Stimulated activated CD8-positive, alpha-beta memory T cell treated with anti-CD3 and anti-CD28 coated beads, Interleukin-15, amount 100 ng/mL, for 24 hours (primary cell): ENCODE measurements around the gene NHSL1.

Source experiments
- DNase-seq: peaks from one replicate; pipeline ENCODE4 v3.0.0-alpha.2; 2020; ENCODE audit warnings: low read depth

The NHSL1 gene

GRCh38 chr6:138492871-138493270, 6.4 kb downstream of the NHSL1 start:
- DNase-seq = no peak

GRCh38 chr6:138492113-138492512, 7.2 kb downstream of the NHSL1 start:
- DNase-seq = no peak

- no peak for DNase-seq
These were observed 8.3 kb downstream of the NHSL1 start for GRCh38 chr6:138491017-138491416.

GRCh38 chr6:138489846-138490245, 9.4 kb downstream of the NHSL1 start:
- DNase-seq = no peak

GRCh38 chr6:138487102-138487604, 12.1 kb downstream of the NHSL1 start:
- DNase-seq = no peak

GRCh38 chr6:138486249-138487101, 12.8 kb downstream of the NHSL1 start:
- no peak for DNase-seq

- DNase-seq = no peak
These were observed 13.6 kb downstream of the NHSL1 start for GRCh38 chr6:138485586-138486248.

- DNase-seq = no peak
These were observed 14.2 kb downstream of the NHSL1 start for GRCh38 chr6:138485005-138485545.

GRCh38 chr6:138484018-138484731, 15.1 kb downstream of the NHSL1 start:
- DNase-seq = no peak

- DNase-seq = no peak
These were observed 16.5 kb downstream of the NHSL1 start for GRCh38 chr6:138482816-138483215.

GRCh38 chr6:138480279-138480949, 18.9 kb downstream of the NHSL1 start:
- DNase-seq = no peak

- no peak for DNase-seq
These were observed 21.3 kb downstream of the NHSL1 start for GRCh38 chr6:138477913-138478539.

- no peak for DNase-seq
These were observed 23.2 kb downstream of the NHSL1 start for GRCh38 chr6:138476116-138476515.

- DNase-seq = no peak
These were observed 26.1 kb downstream of the NHSL1 start for GRCh38 chr6:138473144-138473543.

- no peak for DNase-seq
These were observed 30.8 kb downstream of the NHSL1 start for GRCh38 chr6:138468320-138469015.

- no peak for DNase-seq
These were observed 31.4 kb downstream of the NHSL1 start for GRCh38 chr6:138467901-138468300.

- no peak for DNase-seq
These were observed 34.2 kb downstream of the NHSL1 start for GRCh38 chr6:138465007-138465645.

GRCh38 chr6:138464085-138464484, 35.2 kb downstream of the NHSL1 start:
- no peak for DNase-seq

- DNase-seq = no peak
These were observed 37.6 kb downstream of the NHSL1 start for GRCh38 chr6:138461647-138462046.

- DNase-seq = no peak
These were observed 42.9 kb downstream of the NHSL1 start for GRCh38 chr6:138456401-138456790.
